ENCODE results near the gene GTPBP1. TPM values are rescaled to one million over a fixed set of nuclear protein-coding genes. Genes with fewer than 3 reads are reported as not detected.
A peak's percentile ranks its signal among the peaks of the same experiment; 100 is the strongest.

GTPBP1 gene
- total and polyA plus RNA-seq, 2 of the 13 experiments (the other 11 are each of a cell fraction or from before 2014, with no cell fraction given) = 22.3 to 27.0 TPM

GRCh38 chr22:38656256-38657044, 49.3 kb upstream of the GTPBP1 start, which contains the start of the genes CBY1 and FAM227A:
Gene CBY1 (plus strand): TSS chr22:38656638. CDS start chr22:38668055, 11,417 bp downstream.
Gene FAM227A (minus strand): TSS chr22:38656392. CDS start chr22:38650168, 6,224 bp downstream.
- FAIRE-seq (peak; percentile 64), ATAC-seq (peak; percentile 93), DNase-seq (ENCODE audit: low spot score) (peak; percentile 78)
- Histone ChIP-seq H3K27ac (ENCODE audit: extremely low read length, insufficient read depth, low read length) (peak within 1 kb of the TSS; percentile 90), H2AFZ (ENCODE audit: low read length) (peak within 1 kb of the TSS; percentile 95), H3K4me1 (ENCODE audit: insufficient read depth, low read length) (peaks cover 5% of the 10 kb centered on the region; the same call in 1 of the 2 replicates), H3K36me3 (replicated peaks in 1 of 2; ENCODE audit: control insufficient read depth in 1 of 2, insufficient read depth in 2 of 2, low read length in 2 of 2) (no peaks in the 10 kb centered on the region), H4K20me1 (ENCODE audit: insufficient read depth, low read length) (no peaks in the 10 kb centered on the region), H3K4me2 (ENCODE audit: low read depth, low read length) (peak within 1 kb of the TSS; percentile 90), H3K9ac (ENCODE audit: insufficient read depth, low read depth, low read length) (peak within 1 kb of the TSS; percentile 89), H3K9me3 (ENCODE audit: low read length) (no peaks in the 10 kb centered on the region), H3K79me2 (ENCODE audit: insufficient read depth, low read length) (peaks cover 10% of the 10 kb centered on the region), H3K27me3 (ENCODE audit: control insufficient read depth in 1 of 2, insufficient read depth in 2 of 2, low read length in 2 of 2) (no peaks in the 10 kb centered on the region; a peak in 1 of 5 replicates), H3K4me3 (replicated peaks in 1 of 3; ENCODE audit: insufficient read depth in 1 of 3, low read depth in 2 of 3, low read length in 3 of 3) (peak within 1 kb of the TSS; percentile 80 to 92 (median 87))
- intact Hi-C loops (cut with micrococcal nuclease; ENCODE audit: unreplicated experiment) (no loop called here), in situ Hi-C loops (cut with HindIII; ENCODE audit: extremely low pct_ligation_motif_present, low pct_unique_long_range_greater_than_20kb) (no loop called here)
- CTCF ChIA-PET (ENCODE audit: low intra/inter-chr PET ratio, low total read pairs) = no interaction called here
- TSS peak; percentile 81 for BruUV-seq (replicated peaks)
- 2% methylated on average over 7 of the region's 66 CpGs for WGBS (ENCODE audit: low lambda C conversion rate)
- POLR2A ChIA-PET = interaction anchor here (1.2 kb wide), 1 partner anchor 25 kb away, joined by 5 read pairs; the partner anchor contains the start of gene TOMM22
- TF ChIP-seq ZNF609 (CRISPR knock-in tag; IDR thresholded peaks at IDR 0.05; ENCODE audit: borderline replicate concordance) (no peak), YEATS4 (CRISPR knock-in tag; IDR thresholded peaks at IDR 0.05; ENCODE audit: borderline replicate concordance) (0 out of 2 replicates have a peak, but pooled peaks have one; percentile 60), HINFP (CRISPR knock-in tag; IDR thresholded peaks at IDR 0.05; ENCODE audit: low read depth) (no peak), KAT2B (IDR thresholded peaks at IDR 0.05; ENCODE audit: borderline replicate concordance, low read depth, low read length) (no peak), RAD21 (CRISPR knock-in tag; IDR thresholded peaks at IDR 0.05) (no peak; the same call in 1 of the 2 replicates), ZNF326 (CRISPR knock-in tag; IDR thresholded peaks at IDR 0.05; ENCODE audit: borderline replicate concordance) (no peak), ZNF572 (CRISPR knock-in tag; IDR thresholded peaks at IDR 0.05) (no peak; the same call in 1 of the 2 replicates), MIXL1 (CRISPR knock-in tag; IDR thresholded peaks at IDR 0.05) (peak; percentile 22; the same call in 1 of the 2 replicates), ZNF580 (CRISPR knock-in tag; IDR thresholded peaks at IDR 0.05; ENCODE audit: borderline replicate concordance, low read depth) (no peak), ZNF768 (CRISPR knock-in tag; IDR thresholded peaks at IDR 0.05) (peak; percentile 30; the same call in 1 of the 2 replicates), FOXJ3 (CRISPR knock-in tag; IDR thresholded peaks at IDR 0.05; ENCODE audit: borderline replicate concordance) (no peak), SOX13 (IDR thresholded peaks at IDR 0.05) (0 out of 2 replicates have a peak, but pooled peaks have one; percentile 30), SOX13 (CRISPR knock-in tag; conservative IDR thresholded peaks at IDR 0.05 in 1 of 2, IDR thresholded peaks at IDR 0.05 in 1 of 2) (peak in 1 of 2 experiments; percentile 91; a peak in 2 of 4 replicates), GPN1 (CRISPR knock-in tag; IDR thresholded peaks at IDR 0.05; ENCODE audit: borderline replicate concordance) (no peak), ZIK1 (CRISPR knock-in tag; IDR thresholded peaks at IDR 0.05; ENCODE audit: borderline replicate concordance, low read depth) (no peak), ZFP37 (CRISPR knock-in tag; IDR thresholded peaks at IDR 0.05; ENCODE audit: borderline replicate concordance) (0 out of 2 replicates have a peak, but pooled peaks have one; percentile 14), ZNF510 (CRISPR knock-in tag; IDR thresholded peaks at IDR 0.05; ENCODE audit: low read depth) (no peak)
